Measurements from ENCODE around the gene RAPGEF3. TPM values are rescaled to one million over a fixed set of nuclear protein-coding genes. Genes with fewer than 3 reads are reported as not detected.
A peak's percentile ranks its signal among the peaks of the same experiment; 100 is the strongest.

The RAPGEF3 gene
- total RNA-seq, 1 donor from 2014 or later, result 1.4 TPM

DNA sequence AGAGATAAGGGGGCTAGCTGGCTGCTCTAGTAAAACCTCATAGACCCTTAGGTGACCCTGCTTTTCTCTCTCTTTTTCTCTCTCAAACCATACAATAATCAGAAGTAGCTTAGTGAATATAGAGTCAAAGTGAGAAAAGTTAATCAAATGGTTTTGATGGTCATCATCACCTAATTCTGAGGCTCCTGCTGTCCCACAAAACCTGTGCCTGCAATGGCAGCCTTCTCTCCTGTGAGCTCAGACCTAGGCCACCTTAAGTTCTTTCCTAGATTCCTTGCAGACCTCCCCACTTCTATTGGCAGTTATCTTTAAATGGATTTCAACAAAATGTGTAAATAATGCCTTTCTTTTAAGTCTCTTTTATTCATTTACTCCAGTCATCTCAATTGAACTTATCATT is 51.3 kb downstream of the RAPGEF3 start:
- no peaks in the 10 kb centered on the region for H3K27me3 Mint-ChIP-seq (ENCODE audit: low read depth)
- H3K4me3 Mint-ChIP-seq, result peak overlapping the region; percentile 33
- H3K27ac Mint-ChIP-seq (ENCODE audit: unreplicated experiment), result no peak overlapping the region
- H3K9me3 Mint-ChIP-seq, result no peaks in the 10 kb centered on the region
- TF ChIP-seq, protein P1, sequence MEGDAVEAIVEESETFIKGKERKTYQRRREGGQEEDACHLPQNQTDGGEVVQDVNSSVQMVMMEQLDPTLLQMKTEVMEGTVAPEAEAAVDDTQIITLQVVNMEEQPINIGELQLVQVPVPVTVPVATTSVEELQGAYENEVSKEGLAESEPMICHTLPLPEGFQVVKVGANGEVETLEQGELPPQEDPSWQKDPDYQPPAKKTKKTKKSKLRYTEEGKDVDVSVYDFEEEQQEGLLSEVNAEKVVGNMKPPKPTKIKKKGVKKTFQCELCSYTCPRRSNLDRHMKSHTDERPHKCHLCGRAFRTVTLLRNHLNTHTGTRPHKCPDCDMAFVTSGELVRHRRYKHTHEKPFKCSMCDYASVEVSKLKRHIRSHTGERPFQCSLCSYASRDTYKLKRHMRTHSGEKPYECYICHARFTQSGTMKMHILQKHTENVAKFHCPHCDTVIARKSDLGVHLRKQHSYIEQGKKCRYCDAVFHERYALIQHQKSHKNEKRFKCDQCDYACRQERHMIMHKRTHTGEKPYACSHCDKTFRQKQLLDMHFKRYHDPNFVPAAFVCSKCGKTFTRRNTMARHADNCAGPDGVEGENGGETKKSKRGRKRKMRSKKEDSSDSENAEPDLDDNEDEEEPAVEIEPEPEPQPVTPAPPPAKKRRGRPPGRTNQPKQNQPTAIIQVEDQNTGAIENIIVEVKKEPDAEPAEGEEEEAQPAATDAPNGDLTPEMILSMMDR (conservative IDR thresholded peaks at IDR 0.05), result no peak
- no peaks in the 10 kb centered on the region for H3K36me3 Mint-ChIP-seq (ENCODE audit: low read depth)
- H3K4me1 Mint-ChIP-seq, result peaks cover 27% of the 10 kb centered on the region
- no peak for DNase-seq (ENCODE audit: low read depth, low spot score)

DNA sequence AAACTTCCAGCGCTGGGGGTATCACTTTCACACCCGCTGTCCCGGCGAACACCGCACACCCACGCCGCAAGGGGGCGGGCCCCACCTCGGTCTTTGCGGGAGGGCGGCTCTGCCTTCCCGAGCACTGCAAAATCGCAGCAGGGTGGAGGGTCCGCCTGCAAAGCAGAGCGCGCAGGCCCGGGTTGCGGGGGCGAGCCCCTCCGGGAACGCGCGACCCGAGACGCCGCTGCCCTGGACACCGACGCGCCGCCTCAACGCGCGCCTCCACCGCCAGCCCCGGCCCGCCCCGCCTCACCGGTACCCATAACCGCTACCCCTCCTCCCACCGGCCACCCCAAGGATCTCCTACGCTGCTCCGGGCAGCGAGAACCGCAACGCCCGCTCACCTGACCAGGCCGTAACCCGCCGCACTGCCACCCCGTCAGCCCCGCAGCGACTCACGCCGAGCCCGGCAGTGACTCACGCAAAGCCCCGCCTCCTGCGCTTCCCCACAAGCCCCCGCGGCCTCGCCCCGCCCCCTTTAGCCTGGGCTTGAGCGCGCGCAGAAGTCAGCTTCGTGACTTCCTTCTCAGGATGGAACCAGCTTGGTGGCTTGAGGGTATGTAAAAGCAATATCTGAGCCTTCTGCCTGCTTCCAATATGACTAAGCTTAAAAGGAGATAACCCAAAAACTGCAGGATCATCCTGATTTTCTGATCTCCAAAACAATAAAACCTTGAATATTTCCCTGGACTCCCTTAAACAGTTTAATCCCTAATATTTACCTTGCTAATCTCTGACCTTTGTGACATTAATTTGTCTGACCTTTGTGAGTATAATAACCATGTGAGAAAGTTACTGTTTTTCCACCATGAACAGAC is 52.9 kb downstream of the RAPGEF3 start, which contains the start of gene RPAP3:
Gene RPAP3 (minus strand): TSS at position 465 of the 860 bp plus-strand sequence. CDS start 3,190 bp downstream, outside the sequence.
- Mint-ChIP-seq H3K36me3 (ENCODE audit: low read depth) (no peaks in the 10 kb centered on the region), H3K27ac (ENCODE audit: unreplicated experiment) (peak within 1 kb of the TSS; percentile 97), H3K9me3 (no peaks in the 10 kb centered on the region), H3K4me1 (peaks cover 27% of the 10 kb centered on the region), H3K27me3 (ENCODE audit: low read depth) (no peaks in the 10 kb centered on the region), H3K4me3 (peak within 1 kb of the TSS; percentile 87)
- TF ChIP-seq, protein P1 (conservative IDR thresholded peaks at IDR 0.05), result peak; percentile 80
- DNase-seq (ENCODE audit: low read depth, low spot score), result peak; percentile 94

DNA sequence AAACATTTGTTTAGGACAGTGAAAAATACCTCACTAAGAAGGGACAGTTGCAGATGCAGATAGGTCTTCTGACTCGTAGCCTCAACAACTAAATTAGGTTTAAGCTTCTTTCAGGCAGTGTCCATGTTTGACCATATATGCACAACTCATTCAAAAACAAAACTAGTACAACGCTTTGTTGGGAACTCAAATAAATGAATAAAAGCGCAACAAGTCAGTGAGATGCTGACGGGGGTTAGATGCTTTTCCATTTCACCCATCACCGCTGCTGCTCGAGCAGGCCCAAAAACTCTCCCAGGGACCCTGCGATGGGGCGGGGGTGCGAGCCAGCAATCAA is 53.5 kb downstream of the RAPGEF3 start:
- Mint-ChIP-seq H3K27ac (ENCODE audit: unreplicated experiment) (no peak overlapping the region), H3K4me1 (peaks cover 27% of the 10 kb centered on the region), H3K36me3 (ENCODE audit: low read depth) (no peaks in the 10 kb centered on the region), H3K4me3 (peak overlapping the region; percentile 87), H3K9me3 (no peaks in the 10 kb centered on the region), H3K27me3 (ENCODE audit: low read depth) (no peaks in the 10 kb centered on the region)
- DNase-seq (ENCODE audit: low read depth, low spot score), result no peak
- TF ChIP-seq, protein P1 (conservative IDR thresholded peaks at IDR 0.05), result no peak

DNA sequence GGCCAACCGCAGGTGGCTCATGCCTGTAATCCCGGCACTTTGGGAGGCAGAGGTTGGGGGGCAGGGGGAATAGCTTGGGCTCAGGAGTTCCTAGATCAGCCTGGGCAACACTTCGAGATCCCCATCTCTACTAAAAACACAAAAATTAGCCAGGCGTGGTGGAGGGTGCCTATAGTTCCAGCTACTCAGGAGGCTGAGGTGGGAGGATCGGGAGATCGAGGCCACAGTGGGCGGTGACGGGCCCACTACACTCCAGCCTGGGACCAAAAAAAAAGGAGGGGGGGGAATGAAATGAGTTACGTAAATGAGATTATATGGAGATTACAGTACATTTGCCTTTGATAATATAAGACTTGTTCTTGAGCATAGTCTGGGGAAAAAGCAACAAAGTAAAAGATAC is 54.0 kb downstream of the RAPGEF3 start:
- no peaks in the 10 kb centered on the region for H3K9me3 Mint-ChIP-seq
- H3K4me1 Mint-ChIP-seq, result peaks cover 27% of the 10 kb centered on the region
- H3K27me3 Mint-ChIP-seq (ENCODE audit: low read depth), result no peaks in the 10 kb centered on the region
- H3K27ac Mint-ChIP-seq (ENCODE audit: unreplicated experiment), result no peak overlapping the region
- no peaks in the 10 kb centered on the region for H3K36me3 Mint-ChIP-seq (ENCODE audit: low read depth)
- DNase-seq (ENCODE audit: low read depth, low spot score), result no peak
- peak overlapping the region; percentile 87 for H3K4me3 Mint-ChIP-seq
- TF ChIP-seq, protein P1 (conservative IDR thresholded peaks at IDR 0.05), result no peak

DNA sequence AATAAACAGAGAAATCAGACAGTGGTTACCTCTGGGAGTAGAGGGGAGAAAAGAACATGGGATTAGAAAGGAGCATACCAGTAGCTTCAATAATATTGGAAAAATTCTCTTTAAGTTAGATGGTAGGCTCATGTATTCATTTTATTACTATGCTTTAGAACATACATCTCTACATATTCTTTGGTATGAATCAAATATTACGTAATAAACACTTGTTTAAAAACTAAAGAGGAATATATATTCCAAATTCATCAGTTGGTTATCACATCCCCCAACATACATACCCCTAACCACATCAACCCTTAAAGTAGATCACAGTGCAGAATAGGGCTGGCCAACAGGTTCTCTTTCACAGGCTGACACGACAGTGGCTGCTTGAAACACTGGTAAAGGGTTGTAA is 58.4 kb downstream of the RAPGEF3 start:
- no peak overlapping the region for H3K27ac Mint-ChIP-seq (ENCODE audit: unreplicated experiment)
- TF ChIP-seq, protein P1 (conservative IDR thresholded peaks at IDR 0.05), result no peak
- DNase-seq (ENCODE audit: low read depth, low spot score), result no peak
- H3K4me3 Mint-ChIP-seq, result peak overlapping the region; percentile 14
- peaks cover 7% of the 10 kb centered on the region for H3K36me3 Mint-ChIP-seq (ENCODE audit: low read depth)
- no peaks in the 10 kb centered on the region for H3K27me3 Mint-ChIP-seq (ENCODE audit: low read depth)
- no peaks in the 10 kb centered on the region for H3K9me3 Mint-ChIP-seq
- H3K4me1 Mint-ChIP-seq, result peaks cover 22% of the 10 kb centered on the region
